IPS DF 6.9 (cell line): ENCODE measurements around the gene CLCA1.
"Not testable (repeated sequence)": the region's sequence is repeated elsewhere in the genome, so short reads cannot be mapped to it uniquely, and the experiment has no call there.

ENCODE experiments used
- DNase-seq: peaks from one replicate; pipeline ENCODE4 v3.0.0-alpha.2; 2013; ENCODE audit warnings: low read depth, low spot score
- H3K27ac ChIP-seq: one replicate; pipeline ENCODE4 v1.5.1; 2013; ENCODE audit warnings: low read length, control low read depth
- H3K27me3 ChIP-seq: 2 replicates; pipeline ENCODE4 v1.6.1; 2013; ENCODE audit warnings: mild to moderate bottlenecking, low read length; ENCODE audit not compliant: control insufficient read depth, insufficient read depth
- H3K36me3 ChIP-seq: 2 replicates; pipeline ENCODE4 v1.6.1; 2013; ENCODE audit warnings: low read length; ENCODE audit not compliant: control insufficient read depth, insufficient read depth
- H3K4me1 ChIP-seq: 2 replicates; pipeline ENCODE4 v1.6.1; 2013; ENCODE audit warnings: low read length; ENCODE audit not compliant: control insufficient read depth, insufficient read depth
- H3K4me3 ChIP-seq: 2 replicates; pipeline ENCODE4 v1.5.1; 2013; ENCODE audit warnings: mild to moderate bottlenecking, low read length
- H3K9me3 ChIP-seq: 2 replicates; pipeline ENCODE4 v1.6.1; 2013; ENCODE audit warnings: low read length, inconsistent platforms; ENCODE audit not compliant: control insufficient read depth, insufficient read depth
- WGBS: extraction: QIAGEN DNeasy Blood & Tissue Kit; methylation state at CpG from one replicate; pipeline ENCODE4 v1.1.7; 2013; ENCODE audit warnings: mixed read lengths, missing lambda C conversion rate; ENCODE audit not compliant: insufficient read length, insufficient coverage; 5-methylcytosine and 5-hydroxymethylcytosine counted together

The CLCA1 gene

DNA sequence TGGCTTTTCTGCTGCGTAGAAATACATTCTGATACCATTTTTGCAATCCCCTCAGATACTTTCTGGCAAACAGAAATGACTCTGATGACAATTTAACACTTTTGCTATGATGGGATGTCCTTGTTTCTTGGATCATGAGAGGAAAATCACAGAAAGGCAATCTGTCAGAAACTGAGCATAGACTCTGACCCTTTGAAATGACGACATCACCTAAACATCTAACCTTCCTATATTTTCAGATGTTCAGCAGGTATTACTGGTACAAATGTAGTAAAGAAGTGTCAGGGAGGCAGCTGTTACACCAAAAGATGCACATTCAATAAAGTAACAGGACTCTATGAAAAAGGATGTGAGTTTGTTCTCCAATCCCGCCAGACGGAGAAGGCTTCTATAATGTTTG lies 13.2 kb downstream of the CLCA1 start:
- Histone ChIP-seq H3K4me3 (no peak overlapping the region), H3K9me3 (no peaks in the 10 kb centered on the region), H3K27me3 (no peaks in the 10 kb centered on the region), H3K36me3 (no peaks in the 10 kb centered on the region), H3K4me1 (no peaks in the 10 kb centered on the region), H3K27ac (no peak overlapping the region)
- DNase-seq = no peak
- no CpG with 5 or more reads among the region's 4 CpGs for WGBS

DNA sequence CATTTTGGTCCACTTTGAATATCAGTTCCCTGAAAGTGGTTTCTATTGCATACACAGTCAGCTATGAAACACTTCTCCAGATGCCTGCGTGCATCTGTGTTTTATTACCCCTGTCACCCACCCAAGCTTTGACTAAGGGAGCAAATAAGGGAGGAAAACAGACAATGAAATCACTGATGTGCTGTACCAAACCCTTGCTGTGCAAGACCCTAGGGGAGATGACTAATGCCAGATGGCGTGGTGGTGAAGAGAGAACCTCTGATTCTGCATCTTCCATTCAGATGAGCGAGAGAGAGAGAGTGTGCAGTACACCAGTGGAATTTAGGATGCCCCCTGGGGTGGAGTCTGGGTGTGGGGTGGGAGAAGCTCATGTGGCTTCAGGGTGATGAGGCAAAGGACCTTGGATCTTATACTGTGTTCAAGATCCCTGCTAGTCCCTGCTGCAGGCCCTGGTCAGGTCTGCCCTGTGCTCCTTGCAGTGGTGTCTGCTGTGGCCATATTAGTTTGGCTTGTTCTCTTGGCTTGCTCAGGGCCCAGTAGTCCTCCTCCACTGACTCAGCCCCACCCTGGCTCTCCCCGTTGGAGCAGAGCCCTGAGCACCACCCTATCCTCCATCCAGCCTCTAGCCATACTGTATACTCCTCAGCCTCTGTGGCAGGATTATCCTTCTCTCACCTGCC lies 18.5 kb downstream of the CLCA1 start:
- no peak overlapping the region for H3K27ac ChIP-seq
- no peaks in the 10 kb centered on the region for H3K36me3 ChIP-seq
- no peak overlapping the region for H3K4me3 ChIP-seq
- H3K27me3 ChIP-seq = no peaks in the 10 kb centered on the region
- WGBS = no CpG with 5 or more reads among the region's 4 CpGs
- no peak for DNase-seq
- H3K4me1 ChIP-seq = no peaks in the 10 kb centered on the region
- no peaks in the 10 kb centered on the region for H3K9me3 ChIP-seq

GRCh38 chr1:86487811-86488141 lies 19.0 kb downstream of the CLCA1 start:
- no peaks in the 10 kb centered on the region for H3K36me3 ChIP-seq
- H3K27ac ChIP-seq = no peak overlapping the region
- no peaks in the 10 kb centered on the region for H3K27me3 ChIP-seq
- no peaks in the 10 kb centered on the region for H3K4me1 ChIP-seq
- no CpG with 5 or more reads among the region's 4 CpGs for WGBS
- H3K4me3 ChIP-seq = no peak overlapping the region
- DNase-seq = no peak
- H3K9me3 ChIP-seq = no peaks in the 10 kb centered on the region

GRCh38 chr1:86489242-86489878 lies 20.6 kb downstream of the CLCA1 start:
- Histone ChIP-seq H3K9me3 (no peaks in the 10 kb centered on the region), H3K4me3 (no peak overlapping the region), H3K27me3 (no peaks in the 10 kb centered on the region), H3K4me1 (no peaks in the 10 kb centered on the region), H3K27ac (no peak overlapping the region), H3K36me3 (no peaks in the 10 kb centered on the region)
- no CpG with 5 or more reads among the region's 2 CpGs for WGBS
- no peak for DNase-seq

GRCh38 chr1:86491171-86491950 lies 22.6 kb downstream of the CLCA1 start:
- Histone ChIP-seq H3K36me3 (no peaks in the 10 kb centered on the region), H3K27ac (no peak overlapping the region), H3K4me3 (no peak overlapping the region), H3K4me1 (no peaks in the 10 kb centered on the region), H3K27me3 (no peaks in the 10 kb centered on the region), H3K9me3 (no peaks in the 10 kb centered on the region)
- no CpG with 5 or more reads among the region's 2 CpGs for WGBS
- no peak for DNase-seq

- H3K27ac ChIP-seq = no peak overlapping the region
- DNase-seq = no peak
- no CpG with 5 or more reads among the region's 3 CpGs for WGBS
- no peaks in the 10 kb centered on the region for H3K9me3 ChIP-seq
- no peaks in the 10 kb centered on the region for H3K36me3 ChIP-seq
- H3K4me1 ChIP-seq = peaks cover 2% of the 10 kb centered on the region; the same call in 1 of the 2 replicates
- H3K27me3 ChIP-seq = no peaks in the 10 kb centered on the region
- H3K4me3 ChIP-seq = no peak overlapping the region
Observed at GRCh38 chr1:86498281-86498680, 29.6 kb downstream of the CLCA1 start.

GRCh38 chr1:86499987-86500593 lies 31.4 kb downstream of the CLCA1 start:
- DNase-seq = no peak
- Histone ChIP-seq H3K27ac (no peak overlapping the region), H3K36me3 (no peaks in the 10 kb centered on the region), H3K4me1 (peaks cover 4% of the 10 kb centered on the region; the same call in 1 of the 2 replicates), H3K9me3 (no peaks in the 10 kb centered on the region), H3K27me3 (no peaks in the 10 kb centered on the region), H3K4me3 (no peak overlapping the region)
- no CpG with 5 or more reads among the region's 3 CpGs for WGBS

- Histone ChIP-seq H3K36me3 (no peaks in the 10 kb centered on the region), H3K4me3 (no peak overlapping the region), H3K27ac (no peak overlapping the region), H3K9me3 (no peaks in the 10 kb centered on the region), H3K4me1 (peaks cover 4% of the 10 kb centered on the region; the same call in 1 of the 2 replicates), H3K27me3 (no peaks in the 10 kb centered on the region)
- no peak for DNase-seq
- WGBS = no CpG with 5 or more reads among the region's 2 CpGs
Observed at GRCh38 chr1:86500714-86501113, 32.0 kb downstream of the CLCA1 start.

GRCh38 chr1:86502125-86502646 lies 33.5 kb downstream of the CLCA1 start:
- DNase-seq, H3K27me3 ChIP-seq, H3K4me1 ChIP-seq, H3K9me3 ChIP-seq, H3K27ac ChIP-seq, H3K36me3 ChIP-seq: not testable (repeated sequence)
- no CpG with 5 or more reads among the region's 16 CpGs for WGBS
- H3K4me3 ChIP-seq = peak overlapping the region; percentile 33; the same call in 1 of the 2 replicates

DNA sequence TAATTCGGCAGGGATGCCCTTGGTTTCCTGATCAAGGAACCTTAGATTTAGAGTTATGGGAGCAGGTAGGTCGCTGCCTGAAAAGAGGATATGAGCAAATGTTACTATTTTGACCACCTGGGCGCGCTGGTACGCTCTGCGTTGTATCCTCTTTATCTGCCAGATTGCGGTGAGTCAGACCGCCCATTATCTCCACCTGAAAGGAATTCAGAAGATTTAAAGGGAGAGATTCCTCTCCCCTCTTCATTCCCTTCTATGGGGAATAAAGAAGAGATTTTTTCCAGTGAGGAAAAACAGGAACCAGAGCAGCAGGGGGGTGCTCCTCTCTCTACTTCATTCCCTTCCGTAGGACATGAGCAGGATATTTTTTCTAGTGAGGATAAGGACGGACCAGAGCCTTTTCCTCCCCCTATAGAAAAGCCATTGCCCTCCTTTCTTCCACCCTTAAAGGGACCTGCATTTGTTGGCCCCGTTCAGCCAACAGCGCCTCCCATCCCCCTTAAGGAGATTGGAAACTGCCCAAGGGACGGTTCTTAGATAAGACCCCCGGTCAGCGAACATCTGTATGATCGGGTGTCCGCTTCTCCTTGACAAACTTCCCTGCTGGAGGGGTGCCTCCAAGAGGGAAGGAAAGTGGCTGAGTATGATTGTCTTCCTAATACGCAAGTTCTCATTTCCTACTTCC lies 34.1 kb downstream of the CLCA1 start:
- H3K4me1 ChIP-seq = peaks cover 5% of the 10 kb centered on the region; the same call in 1 of the 2 replicates
- H3K27me3 ChIP-seq = no peaks in the 10 kb centered on the region
- no peak for DNase-seq
- H3K27ac ChIP-seq = no peak overlapping the region
- H3K36me3 ChIP-seq = no peaks in the 10 kb centered on the region
- H3K4me3 ChIP-seq = peak overlapping the region; percentile 33; the same call in 1 of the 2 replicates
- no CpG with 5 or more reads among the region's 18 CpGs for WGBS
- no peaks in the 10 kb centered on the region for H3K9me3 ChIP-seq
